Astrocyte (in vitro differentiated cells and primary cell): ENCODE results near the gene MAVS. TPM values are rescaled to one million over a fixed set of nuclear protein-coding genes. Genes with fewer than 3 reads are reported as not detected.

ENCODE experiments used
- DNase-seq: peaks from one replicate; pipeline ENCODE4 v3.0.0-alpha.2; 2010; ENCODE audit warnings: low read depth
- FAIRE-seq: peaks from 2 replicates; lab custom pipeline; 2011; peaks lifted over from hg19 to GRCh38; lab: Jason Lieb, UNC
- H2AFZ ChIP-seq: 2 replicates; pipeline ENCODE4 v1.6.0; 2012; ENCODE audit warnings: low read depth, low read length, inconsistent platforms
- H3K27ac ChIP-seq: 2 replicates; pipeline ENCODE4 v1.5.1; 2011; ENCODE audit warnings: low read depth, low read length, inconsistent platforms
- H3K27me3 ChIP-seq: 2 replicates; pipeline ENCODE4 v1.6.0; 2011; ENCODE audit warnings: low read length, inconsistent platforms; ENCODE audit not compliant: insufficient read depth
- H3K36me3 ChIP-seq: 2 replicates; pipeline ENCODE4 v1.5.1; 2011; ENCODE audit warnings: low read length, inconsistent platforms; ENCODE audit not compliant: insufficient read depth
- H3K4me1 ChIP-seq: 2 replicates; pipeline ENCODE4 v1.5.1; 2011; ENCODE audit warnings: low read length, inconsistent platforms; ENCODE audit not compliant: insufficient read depth
- H3K4me2 ChIP-seq: 2 replicates; pipeline ENCODE4 v1.6.0; 2012; ENCODE audit warnings: low read length, inconsistent platforms
- H3K4me3 ChIP-seq: 2 replicates; pipeline ENCODE4 v1.5.1; 2011; ENCODE audit warnings: low read depth, mild to moderate bottlenecking, low read length, inconsistent platforms; ENCODE audit not compliant: insufficient read depth
- H3K79me2 ChIP-seq: 2 replicates; pipeline ENCODE4 v1.6.0; 2012; ENCODE audit warnings: mild to moderate bottlenecking, low read length, inconsistent platforms; ENCODE audit not compliant: insufficient read depth
- H3K9ac ChIP-seq: 2 replicates; pipeline ENCODE4 v1.6.0; 2012; ENCODE audit warnings: mild to moderate bottlenecking, low read length, inconsistent platforms
- H3K9me3 ChIP-seq: 2 replicates; pipeline ENCODE4 v1.5.1; 2012; ENCODE audit warnings: low read depth, mild to moderate bottlenecking, low read length, inconsistent platforms; ENCODE audit not compliant: insufficient read depth
- H4K20me1 ChIP-seq: 2 replicates; pipeline ENCODE4 v1.6.0; 2012; ENCODE audit warnings: low read length, inconsistent platforms; ENCODE audit not compliant: insufficient read depth
- H3K27ac Mint-ChIP-seq: one replicate; pipeline ENCODE4 v1.8.0; 2021; ENCODE audit warnings: mild to moderate bottlenecking, mixed read lengths; ENCODE audit not compliant: unreplicated experiment
- H3K27me3 Mint-ChIP-seq: one replicate; pipeline ENCODE4 v1.8.0; 2021; ENCODE audit warnings: low read depth, mixed read lengths; ENCODE audit not compliant: unreplicated experiment
- H3K36me3 Mint-ChIP-seq: one replicate; pipeline ENCODE4 v1.8.0; 2021; ENCODE audit warnings: low read depth, mixed read lengths; ENCODE audit not compliant: unreplicated experiment
- H3K4me1 Mint-ChIP-seq: one replicate; pipeline ENCODE4 v1.8.0; 2021; ENCODE audit warnings: low read depth, mixed read lengths; ENCODE audit not compliant: unreplicated experiment
- H3K4me3 Mint-ChIP-seq: one replicate; pipeline ENCODE4 v1.8.0; 2021; ENCODE audit warnings: mild to moderate bottlenecking, moderate library complexity, mixed read lengths; ENCODE audit not compliant: unreplicated experiment
- H3K9me3 Mint-ChIP-seq: one replicate; pipeline ENCODE4 v1.8.0; 2021; ENCODE audit warnings: mild to moderate bottlenecking, mixed read lengths; ENCODE audit not compliant: unreplicated experiment
- EZH2 ChIP-seq: IDR thresholded peaks from 2 replicates; pipeline ENCODE4 v1.6.1; 2012; ENCODE audit warnings: mild to moderate bottlenecking, low read length, inconsistent platforms; ENCODE audit not compliant: insufficient read depth
- total RNA-seq: library from RNA; stranded (reverse); gene quantifications from 2 replicates; pipeline ENCODE4 v1.2.1, GENCODE V29; 2021
- TF ChIP-seq, protein P1 (sequence below): IDR thresholded peaks from 2 replicates; pipeline ENCODE4 v1.5.1; 2011; ENCODE audit warnings: low read depth, mild to moderate bottlenecking, inconsistent platforms, low read length, moderate library complexity; ENCODE audit not compliant: insufficient read depth

MAVS gene
- total RNA-seq, 1 donor from 2014 or later: 42.1 TPM

DNA sequence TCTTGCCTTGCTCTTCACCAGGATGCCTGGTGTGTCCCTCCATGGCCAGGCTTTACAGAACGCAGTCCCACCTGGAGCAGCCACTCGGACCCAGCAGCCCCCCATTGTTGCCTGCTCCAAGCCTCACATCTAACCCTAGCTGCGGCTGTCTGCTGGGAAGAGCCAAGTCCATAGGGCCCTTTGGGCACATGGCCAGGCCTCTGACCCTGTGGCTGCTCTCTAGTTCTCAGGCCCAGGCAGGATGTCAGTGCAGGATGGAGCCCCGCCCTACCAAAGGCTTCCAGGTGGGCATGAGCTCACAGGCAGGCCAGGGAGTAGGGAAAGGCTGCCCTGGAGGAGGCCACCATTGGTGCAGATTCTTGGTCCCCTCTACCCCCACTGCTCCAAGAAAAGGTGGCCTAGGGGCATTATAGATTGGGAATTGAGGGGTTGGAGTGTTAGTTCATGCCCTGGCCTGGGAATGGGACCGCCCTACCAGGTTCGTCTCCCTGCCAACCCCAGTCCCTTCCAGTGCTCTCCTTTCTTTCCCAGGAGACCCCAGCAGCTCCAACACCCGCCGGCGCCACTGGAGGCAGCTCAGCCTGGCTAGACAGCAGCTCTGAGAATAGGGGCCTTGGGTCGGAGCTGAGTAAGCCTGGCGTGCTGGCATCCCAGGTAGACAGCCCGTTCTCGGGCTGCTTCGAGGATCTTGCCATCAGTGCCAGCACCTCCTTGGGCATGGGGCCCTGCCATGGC lies 18.7 kb downstream of the MAVS start:
- H3K27ac ChIP-seq: no peak overlapping the region
- no peak overlapping the region for H3K9ac ChIP-seq
- no peak for DNase-seq
- no peaks in the 10 kb centered on the region for H3K4me1 ChIP-seq
- Mint-ChIP-seq H3K36me3 (peaks cover 35% of the 10 kb centered on the region), H3K27me3 (no peaks in the 10 kb centered on the region), H3K4me1 (peaks cover 2% of the 10 kb centered on the region), H3K27ac (no peak overlapping the region), H3K9me3 (no peaks in the 10 kb centered on the region), H3K4me3 (no peak overlapping the region)
- peaks cover 26% of the 10 kb centered on the region for H4K20me1 ChIP-seq
- no peaks in the 10 kb centered on the region for H3K79me2 ChIP-seq
- H2AFZ ChIP-seq: no peak overlapping the region
- H3K4me2 ChIP-seq: no peak overlapping the region
- H3K27me3 ChIP-seq: no peaks in the 10 kb centered on the region
- no peak overlapping the region for H3K4me3 ChIP-seq
- peaks cover 5% of the 10 kb centered on the region for H3K9me3 ChIP-seq
- TF ChIP-seq, protein P1, sequence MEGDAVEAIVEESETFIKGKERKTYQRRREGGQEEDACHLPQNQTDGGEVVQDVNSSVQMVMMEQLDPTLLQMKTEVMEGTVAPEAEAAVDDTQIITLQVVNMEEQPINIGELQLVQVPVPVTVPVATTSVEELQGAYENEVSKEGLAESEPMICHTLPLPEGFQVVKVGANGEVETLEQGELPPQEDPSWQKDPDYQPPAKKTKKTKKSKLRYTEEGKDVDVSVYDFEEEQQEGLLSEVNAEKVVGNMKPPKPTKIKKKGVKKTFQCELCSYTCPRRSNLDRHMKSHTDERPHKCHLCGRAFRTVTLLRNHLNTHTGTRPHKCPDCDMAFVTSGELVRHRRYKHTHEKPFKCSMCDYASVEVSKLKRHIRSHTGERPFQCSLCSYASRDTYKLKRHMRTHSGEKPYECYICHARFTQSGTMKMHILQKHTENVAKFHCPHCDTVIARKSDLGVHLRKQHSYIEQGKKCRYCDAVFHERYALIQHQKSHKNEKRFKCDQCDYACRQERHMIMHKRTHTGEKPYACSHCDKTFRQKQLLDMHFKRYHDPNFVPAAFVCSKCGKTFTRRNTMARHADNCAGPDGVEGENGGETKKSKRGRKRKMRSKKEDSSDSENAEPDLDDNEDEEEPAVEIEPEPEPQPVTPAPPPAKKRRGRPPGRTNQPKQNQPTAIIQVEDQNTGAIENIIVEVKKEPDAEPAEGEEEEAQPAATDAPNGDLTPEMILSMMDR: no peak
- TF ChIP-seq EZH2: no peak
- FAIRE-seq: no peak
- peaks cover 34% of the 10 kb centered on the region for H3K36me3 ChIP-seq

GRCh38 chr20:3865887-3866407 lies 19.3 kb downstream of the MAVS start:
- no peak for TF ChIP-seq EZH2
- TF ChIP-seq, protein P1: no peak
- peaks cover 37% of the 10 kb centered on the region for H3K36me3 Mint-ChIP-seq

DNA sequence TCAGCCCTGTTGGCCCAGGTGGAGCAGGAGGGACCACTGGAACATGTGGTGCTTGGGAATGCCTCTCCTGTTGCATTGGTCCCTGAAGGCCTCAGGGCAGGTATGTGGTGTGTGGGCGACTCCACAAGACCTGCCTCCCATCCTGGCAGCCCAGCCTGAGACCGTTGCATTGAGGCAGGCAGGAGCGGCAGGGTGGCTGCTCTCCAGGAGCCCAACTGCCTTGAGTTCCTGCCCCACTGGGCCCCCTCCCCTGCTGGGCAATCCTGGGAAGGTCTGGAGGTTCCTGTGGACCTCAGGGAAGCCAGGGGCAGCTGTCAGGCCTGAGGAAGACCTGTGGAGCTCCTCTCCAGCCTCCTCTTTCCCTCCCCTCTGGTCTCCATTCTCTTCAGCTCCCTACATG lies 19.8 kb downstream of the MAVS start:
- Histone ChIP-seq H3K9me3 (peaks cover 5% of the 10 kb centered on the region), H2AFZ (no peak overlapping the region), H3K9ac (no peak overlapping the region), H3K4me1 (no peaks in the 10 kb centered on the region), H3K27ac (no peak overlapping the region), H3K79me2 (no peaks in the 10 kb centered on the region), H3K27me3 (no peaks in the 10 kb centered on the region), H4K20me1 (peaks cover 27% of the 10 kb centered on the region), H3K4me3 (no peak overlapping the region), H3K4me2 (no peak overlapping the region), H3K36me3 (peaks cover 32% of the 10 kb centered on the region)
- Mint-ChIP-seq H3K36me3 (peaks cover 32% of the 10 kb centered on the region), H3K4me3 (no peak overlapping the region), H3K27ac (no peak overlapping the region), H3K27me3 (no peaks in the 10 kb centered on the region), H3K4me1 (peaks cover 6% of the 10 kb centered on the region), H3K9me3 (no peaks in the 10 kb centered on the region)
- FAIRE-seq (no peak), DNase-seq (no peak)
- TF ChIP-seq EZH2: no peak
- TF ChIP-seq, protein P1: no peak

More at GRCh38 chr20:3865887-3866407, 19.3 kb downstream of the MAVS start:
- Histone ChIP-seq H3K9ac (no peak overlapping the region), H3K36me3 (peaks cover 34% of the 10 kb centered on the region), H3K27me3 (no peaks in the 10 kb centered on the region), H3K9me3 (peaks cover 5% of the 10 kb centered on the region), H3K4me1 (no peaks in the 10 kb centered on the region), H3K27ac (no peak overlapping the region), H3K79me2 (no peaks in the 10 kb centered on the region), H4K20me1 (peaks cover 26% of the 10 kb centered on the region), H2AFZ (no peak overlapping the region), H3K4me2 (no peak overlapping the region), H3K4me3 (no peak overlapping the region)
- no peaks in the 10 kb centered on the region for H3K9me3 Mint-ChIP-seq
- FAIRE-seq (no peak), DNase-seq (no peak)
- peaks cover 6% of the 10 kb centered on the region for H3K4me1 Mint-ChIP-seq
- H3K27me3 Mint-ChIP-seq: no peaks in the 10 kb centered on the region
- H3K4me3 Mint-ChIP-seq: no peak overlapping the region
- H3K27ac Mint-ChIP-seq: no peak overlapping the region
